Suppressor macrophage treated with lipopolysaccharide for 4 hours (primary cell): ENCODE results near the gene ERC1.
"Not testable (repeated sequence)": the region's sequence is repeated elsewhere in the genome, so short reads cannot be mapped to it uniquely, and the experiment has no call there.

Experiments used
- DNase-seq: peaks from one replicate; pipeline ENCODE4 v3.0.0-alpha.2; 2020

Gene ERC1

GRCh38 chr12:1293901-1294300 is 302.9 kb downstream of the ERC1 start:
- no peak for DNase-seq

DNA sequence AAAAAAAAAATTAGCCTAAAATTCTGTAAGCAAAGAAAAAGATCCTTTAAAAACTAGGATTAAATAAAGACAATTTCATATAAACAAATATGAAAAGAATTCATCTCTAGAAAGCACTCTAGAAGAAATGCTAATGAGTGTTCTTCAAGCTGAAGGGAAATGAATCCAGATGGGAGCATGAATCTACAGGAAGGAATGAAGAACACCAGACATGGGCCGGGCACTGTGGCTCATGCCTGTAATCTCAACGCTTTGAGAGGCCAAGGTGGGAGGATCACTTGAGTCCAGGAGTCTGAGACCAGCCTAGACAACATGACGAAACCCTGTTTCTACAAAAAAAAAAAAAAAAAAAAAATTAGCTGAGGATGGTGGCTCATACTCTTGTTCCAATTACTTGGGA is 306.2 kb downstream of the ERC1 start:
- no peak for DNase-seq

DNA sequence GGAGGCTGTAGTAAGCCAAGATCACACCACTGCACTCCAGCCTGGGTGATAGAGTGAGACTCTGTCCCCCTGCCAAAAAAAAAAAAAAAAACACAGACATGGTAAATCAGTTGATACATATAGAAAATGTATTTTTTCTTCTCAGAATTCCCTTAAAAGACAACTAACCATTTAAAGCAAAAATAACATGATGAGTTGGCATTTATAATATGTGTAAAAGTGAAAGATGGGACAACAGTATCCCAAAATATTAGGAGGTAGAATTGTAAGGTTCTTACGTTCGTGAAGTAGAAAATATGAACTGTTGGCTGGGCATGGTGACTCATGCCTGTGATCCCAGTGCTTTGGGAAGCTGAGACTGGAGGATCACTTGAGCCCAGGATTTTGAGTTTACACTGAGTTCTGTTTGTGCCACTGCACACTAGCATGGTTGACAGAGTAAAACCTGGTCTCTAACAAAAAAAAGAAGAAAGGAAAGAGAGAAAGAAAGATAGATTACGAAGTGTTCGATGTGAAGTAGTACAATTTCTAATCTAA is 306.7 kb downstream of the ERC1 start:
- no peak for DNase-seq

DNA sequence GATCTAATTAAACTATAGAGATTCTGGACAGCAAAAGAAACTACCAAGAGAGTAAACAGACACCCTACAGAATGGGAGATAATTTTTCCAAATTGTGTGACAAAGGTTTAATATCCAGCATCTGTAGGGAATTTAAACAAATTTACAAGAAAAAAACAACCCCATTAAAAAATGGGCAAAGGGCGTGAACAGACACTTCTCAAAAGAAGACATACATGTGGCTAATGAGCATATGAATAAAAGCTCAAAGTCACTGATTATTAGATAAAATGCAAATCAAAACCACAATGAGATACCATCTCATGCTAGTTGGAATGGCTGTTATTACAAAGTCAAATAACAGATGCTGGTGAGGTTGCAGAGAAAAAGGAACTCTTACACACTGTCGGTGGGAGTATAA is 309.4 kb downstream of the ERC1 start:
- DNase-seq, result no peak

DNA sequence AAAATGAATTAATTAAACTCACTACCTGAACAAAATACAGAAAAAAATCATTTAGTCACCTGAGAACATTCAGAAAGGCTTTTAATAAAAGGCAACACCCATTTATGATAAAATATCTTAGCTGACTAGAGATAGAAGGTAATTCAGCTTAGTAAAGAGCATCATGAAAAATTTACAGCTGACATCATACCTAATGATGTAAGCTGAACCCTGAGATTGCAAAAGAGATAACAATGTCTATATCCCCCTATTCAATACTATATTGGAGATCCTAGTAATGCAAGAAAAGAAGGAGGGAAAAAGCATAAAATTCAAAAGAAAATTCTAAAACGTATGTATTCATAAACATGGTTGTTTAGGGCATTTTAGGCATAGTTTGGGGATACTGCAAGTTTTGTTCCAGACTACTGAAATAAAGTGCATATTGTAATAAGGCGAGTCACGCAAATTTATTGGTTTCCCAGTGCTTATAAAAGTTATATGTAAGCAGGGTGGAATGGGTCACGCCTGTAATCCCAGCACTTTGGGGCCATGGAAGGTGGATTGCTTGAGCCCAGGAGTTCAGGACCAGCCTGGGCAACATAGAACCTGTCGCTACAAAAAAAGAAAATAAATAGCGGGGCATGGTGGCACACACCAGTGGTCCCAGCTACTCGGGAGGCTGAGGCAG is 311.3 kb downstream of the ERC1 start:
- no peak for DNase-seq

DNA sequence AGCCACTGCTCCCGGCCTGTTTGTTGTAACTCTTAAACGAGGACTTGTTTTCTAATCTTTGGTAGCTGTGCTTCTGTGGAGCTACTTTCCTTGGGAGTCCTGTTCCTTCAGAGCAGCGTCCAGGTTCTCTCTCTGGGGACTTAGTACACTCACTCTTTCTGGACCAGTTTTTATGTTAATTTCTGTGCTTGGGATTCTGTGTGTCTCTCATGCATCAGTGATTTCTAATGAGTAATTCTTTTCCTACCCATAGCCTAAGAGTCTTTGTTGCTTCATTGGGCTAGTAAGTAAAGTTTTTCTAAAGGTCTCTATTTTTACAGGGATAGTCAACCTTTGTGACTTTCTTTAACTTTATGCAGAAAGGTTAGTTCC is 314.0 kb downstream of the ERC1 start:
- no peak for DNase-seq

DNA sequence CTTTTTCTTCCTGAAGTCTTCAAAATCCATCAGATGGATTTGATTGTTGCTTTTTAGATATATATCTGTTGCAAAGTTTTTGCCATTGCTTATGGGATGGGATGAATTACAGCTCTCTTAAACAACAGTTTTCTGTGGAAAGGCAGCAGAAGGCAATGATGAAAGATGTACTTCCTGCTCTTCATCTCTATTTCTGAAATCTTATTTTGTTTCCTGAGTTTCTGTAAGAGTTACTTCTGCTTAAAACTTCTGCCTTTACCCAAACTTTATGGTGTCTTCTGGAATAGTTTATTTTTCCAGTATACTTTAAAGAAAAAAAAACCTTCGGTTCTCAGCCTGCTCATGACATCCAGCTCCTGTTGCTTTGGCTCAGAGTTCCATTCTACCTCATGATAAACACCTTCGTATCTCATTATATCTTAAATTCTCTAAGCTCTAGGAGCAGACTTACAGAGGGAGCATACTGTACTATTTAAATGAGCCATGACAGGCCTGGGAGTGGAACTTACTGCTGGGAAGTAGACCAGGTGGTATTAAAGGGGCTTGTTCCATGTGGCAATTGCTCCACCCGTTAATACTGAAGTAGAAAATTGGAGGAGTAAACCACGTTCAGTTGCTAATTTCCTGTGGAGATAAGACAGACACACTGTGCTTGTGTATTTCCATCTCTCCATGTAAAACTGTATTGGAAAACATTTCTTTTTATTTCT is 314.9 kb downstream of the ERC1 start:
- DNase-seq, result no peak

DNA sequence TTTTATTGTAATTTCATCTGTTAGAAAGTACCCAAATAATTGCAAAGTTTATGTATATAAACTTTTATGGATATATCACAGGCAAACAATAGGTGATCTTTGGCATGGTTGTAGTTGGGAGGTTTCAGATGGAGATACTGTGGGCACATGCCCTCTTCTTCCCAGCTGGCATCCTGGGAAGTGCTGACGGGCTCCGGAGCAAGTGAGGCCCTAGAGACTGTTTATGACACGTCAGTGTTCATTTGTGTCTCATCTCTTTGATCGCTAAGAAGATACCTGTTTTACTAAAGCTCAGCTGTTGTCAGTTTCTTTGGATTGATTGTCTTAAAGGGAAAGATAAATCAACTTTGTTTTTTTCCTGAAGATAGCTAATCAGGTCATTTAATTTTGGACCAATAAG is 315.8 kb downstream of the ERC1 start:
- no peak for DNase-seq

DNA sequence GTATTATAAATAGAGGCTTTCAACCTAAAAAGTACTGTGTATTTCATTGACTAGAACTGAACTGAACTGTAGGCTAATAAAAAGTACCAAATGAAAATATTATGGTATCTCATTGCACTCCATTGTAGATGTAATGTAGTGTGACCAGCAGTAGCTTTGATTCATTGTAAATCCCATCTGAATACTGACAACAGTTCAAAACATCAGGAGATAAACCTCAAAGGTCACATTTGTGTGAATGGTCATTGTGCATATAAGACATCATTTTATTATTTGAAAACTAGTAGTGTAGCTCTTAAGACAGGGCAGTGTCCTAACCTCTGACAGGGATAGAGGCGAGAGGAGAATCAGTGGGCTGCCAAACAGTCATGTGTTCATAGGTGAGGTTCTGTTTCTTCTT is 316.8 kb downstream of the ERC1 start:
- no peak for DNase-seq

DNA sequence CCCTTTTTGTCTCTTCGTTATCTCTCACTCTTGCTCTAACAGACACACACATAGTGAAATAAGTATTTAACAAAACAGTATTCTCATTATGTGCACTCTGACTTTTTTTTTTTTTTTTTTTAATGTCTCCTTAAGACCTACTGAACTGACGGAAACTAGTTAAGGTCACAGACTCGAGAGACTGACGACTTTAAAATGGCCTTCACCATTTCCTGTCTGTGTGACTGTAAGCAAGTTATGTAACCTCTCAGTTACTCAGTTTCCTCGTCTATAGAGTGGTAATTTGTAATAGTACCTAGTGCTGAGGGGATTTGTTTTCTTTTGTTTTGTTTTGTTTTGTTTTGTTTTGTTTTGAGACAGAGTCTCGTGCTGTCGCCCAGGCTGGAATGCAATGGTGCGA is 318.6 kb downstream of the ERC1 start:
- peak; percentile 49 for DNase-seq

DNA sequence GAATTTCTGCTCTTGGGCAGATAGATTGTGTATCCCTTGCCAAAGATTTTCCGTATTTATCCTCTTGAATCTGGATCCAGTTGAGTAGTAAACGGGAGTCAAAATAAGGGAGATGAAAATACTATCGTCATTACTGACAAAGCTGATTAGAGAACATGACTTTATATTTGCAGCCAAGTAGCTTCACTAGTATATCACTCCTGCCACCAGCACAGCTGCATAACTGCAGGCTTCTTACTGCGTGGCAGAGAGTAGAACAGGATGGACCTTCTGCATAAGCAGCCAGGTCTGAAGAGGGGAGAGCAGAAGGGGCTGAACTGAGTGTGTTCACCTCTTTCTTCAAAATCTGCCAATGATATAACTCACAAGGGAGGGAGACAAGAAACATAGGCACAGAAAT is 319.6 kb downstream of the ERC1 start:
- no peak for DNase-seq

GRCh38 chr12:1311145-1311544 is 320.1 kb downstream of the ERC1 start:
- DNase-seq, result no peak

GRCh38 chr12:1313906-1314305 is 322.9 kb downstream of the ERC1 start:
- DNase-seq, result no peak

DNA sequence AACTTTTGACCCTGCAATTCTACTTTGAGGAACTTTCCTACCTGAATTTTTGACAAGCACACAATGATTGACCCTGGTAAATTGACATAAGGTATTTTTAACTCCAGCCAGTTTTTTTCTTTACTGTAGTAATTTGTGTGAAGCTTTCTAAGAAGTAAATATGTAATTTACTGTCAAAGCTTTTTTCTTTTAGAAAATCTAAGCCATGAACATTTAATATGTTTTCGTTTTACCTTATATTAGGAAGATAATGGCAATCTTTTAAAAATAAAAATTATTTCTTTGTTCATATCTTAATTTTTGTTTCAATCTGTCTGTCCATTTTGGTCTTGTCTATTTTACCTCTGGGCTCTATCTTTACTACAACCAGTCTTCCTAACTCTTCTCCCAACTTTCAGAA is 323.5 kb downstream of the ERC1 start:
- no peak for DNase-seq

- DNase-seq, result not testable (repeated sequence)
Measured at GRCh38 chr12:1316991-1317390, 326.0 kb downstream of the ERC1 start.

- DNase-seq, result no peak
Measured at GRCh38 chr12:1318327-1319031, 327.5 kb downstream of the ERC1 start.

- DNase-seq, result peak; percentile 52
Measured at GRCh38 chr12:1319212-1319611, 328.2 kb downstream of the ERC1 start.

DNA sequence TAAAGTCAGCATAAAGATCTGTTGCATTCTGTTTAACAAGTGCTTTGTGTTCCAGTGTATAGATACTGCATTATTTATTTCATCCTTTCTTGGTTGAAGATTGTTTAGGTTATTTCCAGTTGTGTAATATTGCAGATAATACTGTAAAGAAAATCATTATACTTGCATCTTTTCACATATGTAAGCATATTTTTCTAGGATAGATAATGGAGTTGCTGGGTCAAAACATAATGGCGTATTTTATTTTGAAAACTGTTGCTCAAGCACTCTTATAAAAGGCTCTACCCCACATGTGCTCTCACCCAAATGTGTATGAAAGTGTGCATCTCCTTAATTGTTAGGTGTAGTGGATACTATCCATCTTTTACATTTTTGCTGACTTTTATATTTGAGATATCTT is 329.0 kb downstream of the ERC1 start:
- no peak for DNase-seq

- peak; percentile 68 for DNase-seq
Measured at GRCh38 chr12:1322821-1323220, 331.8 kb downstream of the ERC1 start.

GRCh38 chr12:1324099-1324498 is 333.1 kb downstream of the ERC1 start:
- no peak for DNase-seq

- DNase-seq, result peak; percentile 67
Measured at GRCh38 chr12:1324910-1325309, 333.9 kb downstream of the ERC1 start.

GRCh38 chr12:1325666-1326065 is 334.6 kb downstream of the ERC1 start:
- no peak for DNase-seq

DNA sequence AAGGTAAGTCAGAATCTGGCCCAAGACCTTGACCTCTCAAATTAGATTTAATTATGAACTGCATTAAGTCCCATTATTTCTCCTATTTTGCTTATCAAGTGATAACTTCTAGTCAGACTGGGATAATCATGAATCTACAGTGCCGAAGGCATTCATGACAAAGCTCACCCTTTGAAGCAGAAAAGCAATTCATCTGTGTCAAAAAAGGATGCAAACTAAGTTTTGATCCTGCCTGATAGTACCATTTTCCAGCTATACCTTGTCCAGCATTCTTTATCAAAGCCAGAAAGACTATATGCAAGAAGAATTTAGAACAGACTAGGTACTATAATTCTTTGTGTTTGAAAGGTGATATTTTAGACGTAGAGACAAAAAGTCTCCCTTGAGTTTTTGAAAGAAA is 335.2 kb downstream of the ERC1 start:
- DNase-seq, result no peak

DNA sequence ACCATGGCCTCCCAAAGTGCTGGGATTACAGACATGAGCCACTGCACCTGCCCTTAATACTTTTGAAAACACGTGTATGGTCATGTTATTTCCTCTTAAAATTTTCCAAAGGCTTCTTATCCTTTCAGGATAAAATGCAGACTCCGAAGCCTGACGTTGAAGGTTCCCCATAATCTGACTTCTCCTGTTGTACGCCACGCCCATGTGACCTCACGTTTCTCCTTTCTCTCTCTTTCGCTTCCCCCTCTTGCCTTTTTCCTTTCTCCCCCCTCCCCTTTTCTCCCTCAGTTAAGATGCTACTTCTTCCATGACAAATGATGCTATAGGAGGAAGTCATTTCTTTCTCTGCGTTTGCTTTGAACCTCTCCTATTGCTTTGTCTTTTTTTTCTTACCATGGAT is 337.4 kb downstream of the ERC1 start:
- peak; percentile 91 for DNase-seq
